ENCODE data around the gene LZTS2.

The LZTS2 gene

GRCh38 chr10:100977436-100977835 is 22.2 kb upstream of the LZTS2 start:
- H2AFZ ChIP-seq (ENCODE audit: low read length) = no peak overlapping the region
- no peaks in the 10 kb centered on the region for H3K27me3 ChIP-seq (ENCODE audit: insufficient read depth, low read length)
- no peak overlapping the region for H3K27ac ChIP-seq (ENCODE audit: low read depth, low read length, poor library complexity, severe bottlenecking)
- no peaks in the 10 kb centered on the region for H3K79me2 ChIP-seq (ENCODE audit: insufficient read depth, low read length)
- H3K9me3 ChIP-seq (ENCODE audit: low read length) = no peaks in the 10 kb centered on the region
- no peaks in the 10 kb centered on the region for H3K36me3 ChIP-seq (ENCODE audit: insufficient read depth, low read length)
- no peak for TF ChIP-seq EZH2 (IDR thresholded peaks at IDR 0.05; ENCODE audit: borderline replicate concordance, low read length)
- no peak for TF ChIP-seq CTCF (IDR thresholded peaks at IDR 0.05; ENCODE audit: low read length)
- no peak overlapping the region for H3K4me2 ChIP-seq (ENCODE audit: low read length)
- no peaks in the 10 kb centered on the region for H3K4me1 ChIP-seq (ENCODE audit: insufficient read depth, low read length, severe bottlenecking)
- no peak overlapping the region for H3K4me3 ChIP-seq (ENCODE audit: low read depth, low read length, poor library complexity, severe bottlenecking)
- no peaks in the 10 kb centered on the region for H4K20me1 ChIP-seq (ENCODE audit: insufficient read depth, low read length)
- H3K9me2 ChIP-seq (ENCODE audit: low read depth, low read length) = no peaks in the 10 kb centered on the region
- no peak overlapping the region for H3K9ac ChIP-seq (ENCODE audit: low read length)
- H3F3A ChIP-seq (ENCODE audit: insufficient read depth, low read length) = no peaks in the 10 kb centered on the region

- H3K9me3 ChIP-seq (ENCODE audit: low read length) = no peaks in the 10 kb centered on the region
- H3K79me2 ChIP-seq (ENCODE audit: insufficient read depth, low read length) = no peaks in the 10 kb centered on the region
- no peak overlapping the region for H3K9ac ChIP-seq (ENCODE audit: low read length)
- H3K9me2 ChIP-seq (ENCODE audit: low read depth, low read length) = no peaks in the 10 kb centered on the region
- no peaks in the 10 kb centered on the region for H3F3A ChIP-seq (ENCODE audit: insufficient read depth, low read length)
- no peak overlapping the region for H3K4me3 ChIP-seq (ENCODE audit: low read depth, low read length, poor library complexity, severe bottlenecking)
- H3K27ac ChIP-seq (ENCODE audit: low read depth, low read length, poor library complexity, severe bottlenecking) = no peak overlapping the region
- no peaks in the 10 kb centered on the region for H3K4me1 ChIP-seq (ENCODE audit: insufficient read depth, low read length, severe bottlenecking)
- no peak overlapping the region for H2AFZ ChIP-seq (ENCODE audit: low read length)
- H3K36me3 ChIP-seq (ENCODE audit: insufficient read depth, low read length) = no peaks in the 10 kb centered on the region
- no peaks in the 10 kb centered on the region for H3K27me3 ChIP-seq (ENCODE audit: insufficient read depth, low read length)
- TF ChIP-seq CTCF (IDR thresholded peaks at IDR 0.05; ENCODE audit: low read length) = no peak
- TF ChIP-seq EZH2 (IDR thresholded peaks at IDR 0.05; ENCODE audit: borderline replicate concordance, low read length) = no peak
- no peak overlapping the region for H3K4me2 ChIP-seq (ENCODE audit: low read length)
- no peaks in the 10 kb centered on the region for H4K20me1 ChIP-seq (ENCODE audit: insufficient read depth, low read length)
Measured at GRCh38 chr10:100978121-100978900, 21.3 kb upstream of the LZTS2 start.

- no peaks in the 10 kb centered on the region for H4K20me1 ChIP-seq (ENCODE audit: insufficient read depth, low read length)
- no peak overlapping the region for H3K27ac ChIP-seq (ENCODE audit: low read depth, low read length, poor library complexity, severe bottlenecking)
- H3K9me3 ChIP-seq (ENCODE audit: low read length) = no peaks in the 10 kb centered on the region
- no peaks in the 10 kb centered on the region for H3K9me2 ChIP-seq (ENCODE audit: low read depth, low read length)
- H3K4me1 ChIP-seq (ENCODE audit: insufficient read depth, low read length, severe bottlenecking) = no peaks in the 10 kb centered on the region
- H3F3A ChIP-seq (ENCODE audit: insufficient read depth, low read length) = no peaks in the 10 kb centered on the region
- no peak overlapping the region for H2AFZ ChIP-seq (ENCODE audit: low read length)
- no peaks in the 10 kb centered on the region for H3K79me2 ChIP-seq (ENCODE audit: insufficient read depth, low read length)
- H3K27me3 ChIP-seq (ENCODE audit: insufficient read depth, low read length) = no peaks in the 10 kb centered on the region
- H3K9ac ChIP-seq (ENCODE audit: low read length) = no peak overlapping the region
- TF ChIP-seq EZH2 (IDR thresholded peaks at IDR 0.05; ENCODE audit: borderline replicate concordance, low read length) (no peak), CTCF (IDR thresholded peaks at IDR 0.05; ENCODE audit: low read length) (no peak)
- H3K4me2 ChIP-seq (ENCODE audit: low read length) = no peak overlapping the region
- H3K4me3 ChIP-seq (ENCODE audit: low read depth, low read length, poor library complexity, severe bottlenecking) = no peak overlapping the region
- H3K36me3 ChIP-seq (ENCODE audit: insufficient read depth, low read length) = no peaks in the 10 kb centered on the region
Measured at GRCh38 chr10:100978901-100979195, 20.8 kb upstream of the LZTS2 start.
